GM19467 (cell line): ENCODE data around the gene SLC22A16.
"Not testable (repeated sequence)": the region's sequence is repeated elsewhere in the genome, so short reads cannot be mapped to it uniquely, and the experiment has no call there.

Experiments
- ATAC-seq: cut with Tn5 transposase; IDR thresholded peaks from one replicate; pipeline ENCODE4 v1.9.1; 2021; ENCODE audit warnings: mild to moderate bottlenecking, moderate library complexity; ENCODE audit not compliant: unreplicated experiment

The SLC22A16 gene, protein sequence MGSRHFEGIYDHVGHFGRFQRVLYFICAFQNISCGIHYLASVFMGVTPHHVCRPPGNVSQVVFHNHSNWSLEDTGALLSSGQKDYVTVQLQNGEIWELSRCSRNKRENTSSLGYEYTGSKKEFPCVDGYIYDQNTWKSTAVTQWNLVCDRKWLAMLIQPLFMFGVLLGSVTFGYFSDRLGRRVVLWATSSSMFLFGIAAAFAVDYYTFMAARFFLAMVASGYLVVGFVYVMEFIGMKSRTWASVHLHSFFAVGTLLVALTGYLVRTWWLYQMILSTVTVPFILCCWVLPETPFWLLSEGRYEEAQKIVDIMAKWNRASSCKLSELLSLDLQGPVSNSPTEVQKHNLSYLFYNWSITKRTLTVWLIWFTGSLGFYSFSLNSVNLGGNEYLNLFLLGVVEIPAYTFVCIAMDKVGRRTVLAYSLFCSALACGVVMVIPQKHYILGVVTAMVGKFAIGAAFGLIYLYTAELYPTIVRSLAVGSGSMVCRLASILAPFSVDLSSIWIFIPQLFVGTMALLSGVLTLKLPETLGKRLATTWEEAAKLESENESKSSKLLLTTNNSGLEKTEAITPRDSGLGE

DNA sequence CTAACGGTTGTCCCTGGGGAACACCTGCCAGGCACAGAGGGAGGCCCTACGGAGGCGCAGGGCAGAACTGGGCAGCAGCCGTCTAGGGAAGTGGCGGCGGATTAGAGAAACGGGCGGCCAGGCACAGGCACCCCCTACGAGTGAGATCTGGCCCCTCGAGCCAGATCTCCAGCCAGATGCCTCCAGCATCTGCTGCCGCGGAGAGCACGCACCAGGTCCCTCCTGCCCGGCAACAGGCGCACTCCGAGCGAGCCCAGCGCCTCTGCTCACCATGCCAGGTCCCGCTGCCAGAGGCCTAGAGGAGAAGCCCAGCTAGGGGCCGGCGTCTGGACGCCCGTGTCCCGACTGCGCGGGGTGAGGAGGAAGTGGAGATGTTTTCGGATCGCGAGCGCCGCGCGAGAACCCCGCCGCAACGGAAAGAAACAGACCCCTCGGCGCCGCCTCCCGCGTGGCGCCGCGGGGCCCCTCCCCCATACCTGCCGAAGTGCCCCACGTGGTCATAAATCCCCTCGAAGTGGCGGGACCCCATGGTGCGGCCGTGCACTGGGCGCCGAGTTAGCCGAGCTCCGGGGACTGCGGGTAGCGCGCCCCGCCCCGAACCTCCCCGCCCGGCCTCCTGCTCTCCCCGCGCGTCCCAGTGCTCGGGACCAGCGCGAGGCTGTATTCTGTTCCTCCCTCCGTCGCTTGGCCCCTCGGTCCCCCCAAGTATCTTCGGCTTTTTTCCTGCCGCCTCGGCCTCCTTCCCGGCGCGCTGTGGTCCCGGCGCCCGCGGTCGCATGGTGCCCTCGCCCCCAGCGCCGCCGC is at the start of gene SLC22A16:
SLC22A16 (minus strand) TSS at position 568 of the 804 bp plus-strand sequence; CDS start at position 529, 39 bp downstream.
- ATAC-seq, result no peak

DNA sequence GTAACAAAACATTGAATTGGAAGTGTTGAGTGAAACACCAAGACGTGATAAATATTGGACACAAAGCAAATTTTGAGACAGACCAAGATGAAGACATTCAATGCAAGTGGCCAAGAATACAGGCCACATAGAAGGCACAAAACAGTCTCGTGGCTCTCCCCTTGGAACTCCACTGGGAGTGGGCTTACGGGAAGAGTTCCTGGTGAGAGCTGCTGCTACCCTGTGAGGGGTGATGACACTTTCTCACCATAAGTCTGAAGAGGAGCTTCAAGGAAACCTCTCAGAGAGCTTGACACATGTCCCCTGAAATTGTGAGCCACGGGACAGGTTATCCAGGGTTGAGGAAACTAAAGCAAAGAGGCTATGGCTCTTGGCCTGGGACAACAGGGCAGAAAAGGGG is 48.6 kb upstream of the SLC22A16 start:
- ATAC-seq, result no peak

DNA sequence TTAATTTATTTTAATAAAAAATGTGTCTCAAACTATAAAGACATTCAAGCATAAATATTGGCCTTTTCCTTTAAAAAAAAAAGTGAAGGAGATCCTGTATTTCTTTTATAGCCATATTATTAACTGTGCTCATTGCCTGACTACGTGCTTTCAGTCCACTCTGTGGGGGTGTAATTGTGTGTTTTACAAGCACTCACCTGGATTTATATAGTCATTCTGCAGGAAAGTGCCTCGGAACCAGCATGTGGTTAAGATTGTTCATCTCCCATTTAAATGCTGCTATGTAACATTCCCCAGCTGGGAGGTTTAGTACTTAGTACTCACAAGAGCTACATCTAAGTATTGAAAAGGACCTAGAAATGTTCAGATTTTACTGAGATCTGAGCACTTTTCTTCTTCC is 47.9 kb upstream of the SLC22A16 start:
- no peak for ATAC-seq

DNA sequence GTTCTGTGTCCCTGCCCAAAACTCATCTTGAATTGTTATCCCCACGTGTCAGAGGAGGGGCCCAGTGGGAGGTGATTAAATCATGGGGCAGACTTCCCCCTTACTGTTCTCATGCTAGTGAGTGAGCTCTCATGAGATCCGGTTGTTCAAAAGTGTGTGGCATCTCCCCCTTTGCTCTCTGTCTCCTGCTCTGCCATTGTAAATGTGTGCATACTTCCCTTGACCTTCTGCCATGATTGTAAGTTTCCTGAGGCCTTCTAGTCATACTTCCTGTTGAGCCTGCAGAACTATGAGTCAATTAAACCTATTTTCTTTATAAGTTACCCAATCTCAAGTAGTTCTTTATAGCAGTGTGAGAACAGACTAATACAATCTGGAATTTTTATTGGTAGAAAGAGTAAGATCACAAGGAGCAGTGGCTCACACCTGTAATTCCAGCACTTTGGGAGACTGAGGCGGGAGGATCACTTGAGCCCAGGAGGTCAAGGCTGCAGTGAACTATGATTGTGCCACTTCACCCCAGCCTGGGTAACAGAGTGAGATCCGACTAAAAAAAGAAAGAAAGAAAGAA is 47.1 kb upstream of the SLC22A16 start:
- ATAC-seq, result no peak

DNA sequence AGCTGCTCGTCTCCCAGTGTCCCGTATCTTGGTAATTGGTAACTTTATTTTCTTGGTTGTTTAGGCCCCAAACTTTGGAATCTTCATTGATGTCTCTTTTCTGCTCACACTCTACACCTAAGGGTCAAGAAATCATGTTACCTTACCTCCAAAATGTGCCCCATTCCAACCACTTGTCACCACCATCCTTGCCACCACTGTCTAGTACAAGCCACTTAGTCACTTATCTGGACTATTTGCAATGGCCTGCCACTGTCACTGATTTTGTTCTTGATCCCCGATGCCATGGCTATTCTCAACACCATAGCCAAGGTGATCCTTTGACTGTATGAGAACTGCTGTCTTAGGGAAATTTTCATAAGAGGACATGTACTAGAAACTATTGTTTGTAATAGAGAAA is 46.0 kb upstream of the SLC22A16 start:
- no peak for ATAC-seq

DNA sequence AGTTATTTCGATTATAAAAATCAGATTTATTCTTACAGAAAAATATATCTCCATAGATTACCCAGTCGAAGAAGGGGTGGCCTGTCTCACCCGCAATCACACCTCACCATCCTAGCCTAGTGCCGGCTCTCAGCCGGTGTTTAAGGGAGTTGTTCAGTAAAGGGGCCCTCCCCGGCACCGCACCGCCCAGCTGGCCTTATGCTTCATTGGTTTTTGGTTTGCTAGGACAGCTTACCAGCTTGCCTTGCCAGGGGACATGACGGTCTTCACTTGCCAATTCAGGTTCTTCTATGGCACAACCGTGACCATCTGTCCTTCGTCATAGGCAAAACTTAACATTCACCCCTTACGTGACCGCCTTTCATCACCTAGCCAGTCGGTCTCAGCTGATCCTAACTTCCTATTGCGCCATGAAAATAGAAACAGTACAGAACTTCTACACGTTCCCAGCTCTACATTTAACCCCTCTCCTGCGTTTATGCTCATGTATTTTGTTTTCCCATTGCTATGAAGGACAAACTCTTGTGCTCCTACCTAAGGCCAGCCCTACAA is 44.7 kb upstream of the SLC22A16 start:
- ATAC-seq, result no peak

DNA sequence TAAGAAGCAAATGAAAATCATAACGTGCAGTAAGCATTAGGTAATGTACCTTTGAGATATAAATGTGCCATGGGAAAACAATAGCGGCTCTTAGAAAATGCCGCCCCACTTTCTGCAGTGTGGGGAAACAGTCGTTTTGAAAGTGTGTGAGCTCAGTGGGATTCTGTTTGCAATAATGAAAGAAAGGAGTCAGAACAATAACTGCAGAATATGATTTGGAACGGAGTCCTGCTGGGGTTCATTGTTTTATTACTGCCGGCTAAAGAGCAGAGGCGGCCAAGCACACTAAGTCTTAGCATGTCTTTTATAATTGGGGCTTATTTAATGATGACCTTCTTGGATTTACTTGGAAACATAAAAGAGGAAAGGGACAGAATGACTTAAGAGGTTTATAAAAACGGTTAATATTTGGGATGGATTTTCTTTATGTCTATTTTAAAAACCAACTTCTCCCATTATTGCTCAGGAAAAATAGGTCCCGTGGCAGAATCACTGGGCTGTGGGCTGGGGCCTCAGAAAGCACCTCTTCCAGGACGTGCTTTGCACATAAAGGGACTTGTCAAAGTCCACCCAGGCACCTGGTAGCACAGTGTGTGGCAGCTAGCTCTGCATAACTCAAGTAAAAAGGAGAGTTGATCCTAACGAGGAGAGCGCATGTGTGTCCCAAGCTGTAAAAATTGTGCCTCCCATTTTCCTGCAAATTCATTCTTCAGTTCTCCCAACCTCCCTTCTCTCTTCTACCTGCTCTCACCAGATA is 44.0 kb upstream of the SLC22A16 start:
- no peak for ATAC-seq

DNA sequence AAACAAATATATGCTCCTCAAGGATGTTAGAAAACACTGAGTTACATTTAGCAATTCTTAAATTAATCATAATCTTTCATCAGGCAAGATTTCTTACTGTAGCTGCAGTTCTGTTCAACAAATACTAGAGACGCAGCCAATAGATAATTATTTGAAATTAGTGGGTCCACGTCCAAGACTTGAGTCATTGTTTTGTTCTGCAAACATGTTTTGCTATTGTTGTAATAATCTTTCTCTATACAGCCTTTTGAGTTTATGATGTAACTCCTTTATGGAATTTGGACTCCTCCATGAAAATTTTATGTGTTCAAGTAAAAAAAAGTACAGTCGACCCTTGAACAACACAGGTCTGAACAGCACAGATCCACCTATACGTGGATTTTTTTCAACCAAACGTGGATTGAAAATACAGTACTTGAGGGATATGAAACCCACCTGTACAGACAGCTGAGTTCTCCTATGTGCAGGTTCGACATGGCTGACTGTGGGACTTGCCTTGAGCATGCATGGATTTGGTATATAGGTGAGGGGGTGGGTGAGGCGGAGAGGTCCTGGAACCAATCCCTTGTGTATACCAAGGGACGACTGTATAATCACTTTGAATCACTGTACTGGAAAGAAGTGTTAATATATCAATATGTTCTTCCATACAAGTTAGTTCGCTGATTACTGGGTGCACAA is 41.3 kb upstream of the SLC22A16 start:
- ATAC-seq, result no peak

DNA sequence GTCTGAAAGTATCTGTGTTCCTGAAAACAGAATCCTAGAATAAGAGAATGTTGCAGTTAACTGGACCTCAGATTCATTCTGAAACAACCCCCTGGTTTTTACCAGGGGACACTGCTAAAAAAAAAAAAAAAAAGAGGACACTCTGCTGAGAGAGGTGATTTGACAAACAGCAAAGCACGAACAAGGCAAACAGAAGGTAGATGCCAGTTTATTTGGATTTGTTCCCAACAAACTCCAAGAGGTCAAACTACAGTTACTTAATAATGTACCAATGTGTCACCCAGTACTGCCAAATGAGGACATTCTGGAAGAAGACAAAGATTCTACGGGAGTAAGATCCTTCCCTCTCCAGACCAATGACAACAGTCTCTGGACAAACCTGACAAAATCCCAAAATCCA is 40.6 kb upstream of the SLC22A16 start:
- ATAC-seq, result no peak

DNA sequence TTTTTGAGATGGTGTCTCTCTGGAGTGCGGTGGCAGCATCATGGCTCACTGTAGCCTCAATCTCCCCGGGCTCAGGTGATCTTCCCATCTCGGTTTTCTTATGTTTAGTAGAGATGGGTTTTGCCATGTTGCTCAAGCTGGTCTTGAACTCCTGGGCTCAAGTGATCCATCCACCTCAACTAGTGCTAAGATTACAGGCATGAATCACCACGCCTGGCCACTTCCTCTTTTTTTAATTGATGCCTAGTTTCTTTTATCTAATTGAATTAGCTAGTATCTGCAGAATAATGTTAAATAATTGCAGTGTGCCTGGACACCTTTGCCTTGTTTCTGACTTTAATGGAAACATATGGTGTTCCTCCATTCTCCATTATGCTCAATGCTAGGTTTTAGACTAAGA is 38.4 kb upstream of the SLC22A16 start:
- no peak for ATAC-seq

DNA sequence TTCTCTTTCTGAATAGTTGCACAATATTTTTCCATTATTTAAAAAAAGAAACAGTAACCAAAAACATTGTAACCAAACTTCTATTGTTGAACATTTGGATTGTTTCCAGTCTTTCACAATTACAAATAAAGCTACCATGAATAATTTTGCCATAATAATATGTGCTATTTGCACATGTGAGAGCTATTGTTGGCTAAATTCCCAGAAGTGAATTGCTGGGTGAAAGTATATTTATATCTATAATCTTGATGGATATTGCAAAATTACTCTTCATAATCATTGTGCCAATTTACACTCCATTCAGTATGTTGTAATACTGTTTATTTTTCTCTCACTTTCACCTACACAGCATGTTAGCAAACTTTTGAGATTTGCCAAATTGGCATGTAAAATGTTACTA is 36.6 kb upstream of the SLC22A16 start:
- no peak for ATAC-seq

DNA sequence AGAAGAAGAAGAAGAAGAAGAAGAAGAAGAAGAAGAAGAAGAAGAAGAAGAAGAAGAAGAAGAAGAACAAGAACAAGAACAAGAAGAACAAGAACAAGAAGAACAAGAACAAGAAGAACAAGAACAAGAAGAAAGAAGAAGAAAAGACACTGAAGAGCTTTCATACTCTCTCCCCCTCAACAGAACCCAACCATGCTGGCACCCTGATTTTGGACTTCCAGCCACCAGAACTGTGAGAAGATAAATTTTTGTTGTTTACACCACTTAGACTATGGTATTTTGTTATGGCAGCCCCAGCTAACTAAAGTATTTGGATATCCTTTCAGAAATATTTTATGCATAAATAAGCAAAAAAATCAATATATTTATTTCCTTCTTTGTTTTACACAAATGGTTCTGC is 36.1 kb upstream of the SLC22A16 start:
- not testable (repeated sequence) for ATAC-seq

DNA sequence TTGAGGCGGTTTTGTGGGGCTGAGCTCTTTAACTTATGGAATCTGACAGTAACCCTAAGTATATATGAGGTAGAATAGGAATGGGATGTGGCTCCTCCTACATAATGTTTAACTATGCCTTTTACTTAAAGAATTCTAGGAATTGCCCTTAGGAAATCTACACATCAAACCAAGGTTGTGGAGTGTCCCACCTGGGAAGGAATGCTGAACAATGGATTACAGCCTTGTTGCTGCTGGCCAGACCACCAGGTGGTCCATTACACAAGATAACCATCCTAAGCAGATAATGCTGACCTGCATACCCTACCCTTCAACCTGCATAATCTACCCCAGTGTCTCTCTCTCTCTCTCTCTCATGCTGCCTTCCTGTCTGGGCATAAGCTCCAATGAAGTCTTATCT is 35.0 kb upstream of the SLC22A16 start:
- ATAC-seq, result no peak

DNA sequence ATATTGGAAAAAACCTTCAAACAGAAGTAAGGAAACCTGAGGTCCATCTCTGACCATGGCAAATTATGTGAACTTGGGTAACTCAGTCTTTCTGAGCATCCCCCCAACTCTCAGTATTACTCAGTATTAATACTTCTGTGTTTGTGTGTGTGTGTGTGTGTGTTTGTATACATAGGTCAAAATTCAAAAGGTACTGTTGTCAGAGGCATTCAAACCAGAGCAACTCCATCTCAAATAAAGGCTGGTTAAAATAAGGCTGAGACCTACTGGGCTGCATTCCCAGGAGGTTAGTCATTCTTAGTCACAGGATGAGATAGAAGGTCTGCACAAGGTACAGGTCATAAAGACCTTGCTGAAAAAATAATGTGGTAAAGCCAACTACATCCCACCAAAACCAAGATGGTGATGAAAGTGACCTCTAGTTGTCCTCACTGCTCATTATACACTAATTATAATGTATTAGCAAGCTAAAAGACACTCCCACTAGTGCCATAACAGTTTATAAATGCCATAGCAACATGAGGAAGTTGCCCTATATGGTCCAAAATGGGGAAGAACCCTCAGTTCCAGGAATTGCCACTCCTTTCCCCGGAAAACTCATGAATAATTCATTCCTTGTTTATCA is 33.3 kb upstream of the SLC22A16 start:
- ATAC-seq, result no peak

DNA sequence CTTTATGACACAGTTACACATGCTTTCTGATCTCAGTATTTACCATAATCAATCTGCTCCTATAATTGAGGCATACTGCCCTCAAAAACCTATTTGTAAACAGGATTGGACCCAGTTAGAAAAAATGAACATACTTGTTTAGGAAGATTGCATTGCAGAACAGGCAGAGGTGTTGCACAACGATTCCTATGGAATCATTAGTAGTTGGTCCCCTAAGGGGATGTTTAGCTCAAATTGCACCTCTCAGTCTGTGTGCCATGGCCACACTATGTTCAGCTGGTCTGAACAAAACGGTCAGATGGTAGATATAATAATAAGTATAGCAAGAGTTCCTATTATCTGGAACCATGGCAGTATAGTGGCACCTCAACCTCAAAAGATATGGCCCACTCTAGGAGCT is 28.5 kb upstream of the SLC22A16 start:
- not testable (repeated sequence) for ATAC-seq

DNA sequence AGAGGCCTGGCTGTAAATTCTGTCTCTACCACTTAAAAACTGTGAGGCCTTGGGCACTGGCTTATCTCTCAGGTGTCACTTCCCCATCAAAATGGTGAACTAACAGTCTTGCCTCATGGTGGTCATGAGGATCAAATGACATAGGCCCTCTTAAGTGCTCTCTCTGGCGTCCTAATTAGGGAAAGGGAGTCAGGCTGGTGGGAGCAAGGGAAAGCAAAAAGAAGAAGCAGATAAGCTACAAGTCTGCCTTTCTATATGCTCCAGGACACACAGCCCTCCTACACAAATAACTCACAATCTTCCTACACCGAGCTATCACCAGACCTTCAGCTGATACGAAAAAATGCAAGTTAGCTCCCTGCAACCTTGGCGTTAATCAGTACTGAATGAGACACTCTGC is 19.5 kb upstream of the SLC22A16 start:
- ATAC-seq, result no peak

DNA sequence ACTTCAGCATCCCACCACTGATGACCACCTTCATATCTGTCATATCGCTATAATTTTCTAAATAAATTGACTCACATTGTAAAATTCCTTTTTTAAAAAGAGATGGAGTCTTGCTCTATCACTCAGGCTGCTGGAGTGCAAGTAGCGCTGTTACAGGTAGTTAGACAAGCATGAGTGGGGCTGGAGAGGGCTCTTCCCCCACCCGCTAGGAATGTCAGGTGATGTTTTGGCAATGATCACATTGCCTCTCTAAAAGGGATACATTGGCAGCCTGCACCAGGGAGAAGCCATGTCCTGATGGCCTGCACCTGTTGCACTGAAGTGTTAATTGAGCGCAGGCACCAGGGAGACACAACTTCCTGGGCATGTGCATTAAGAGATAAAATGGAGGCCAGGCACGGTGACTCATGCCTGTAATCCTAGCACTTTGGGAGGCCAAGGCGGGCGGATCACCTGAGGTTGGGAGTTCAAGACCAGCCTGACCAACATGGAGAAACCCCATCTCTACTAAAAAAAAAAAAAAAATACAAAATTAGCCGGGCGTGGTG is 16.9 kb upstream of the SLC22A16 start:
- no peak for ATAC-seq

DNA sequence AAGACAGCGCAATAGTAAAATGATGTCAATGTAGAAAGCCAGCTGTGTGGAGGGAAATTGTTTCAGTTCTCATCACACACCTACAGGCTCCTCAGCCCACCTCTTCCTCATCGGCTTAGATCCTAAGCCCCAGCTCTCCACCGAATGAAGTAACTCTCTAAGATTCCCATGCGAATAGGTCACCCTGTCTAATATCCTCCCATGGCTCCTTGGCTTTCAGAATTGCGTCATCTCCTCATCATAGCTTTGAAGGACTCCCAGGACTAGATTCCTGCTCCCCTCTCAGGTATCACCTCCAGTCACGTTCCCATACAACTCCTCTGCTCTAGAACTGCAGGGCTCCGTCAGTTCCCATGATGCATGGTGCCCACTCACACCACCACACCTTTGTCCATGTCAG is 16.2 kb upstream of the SLC22A16 start:
- ATAC-seq, result no peak

DNA sequence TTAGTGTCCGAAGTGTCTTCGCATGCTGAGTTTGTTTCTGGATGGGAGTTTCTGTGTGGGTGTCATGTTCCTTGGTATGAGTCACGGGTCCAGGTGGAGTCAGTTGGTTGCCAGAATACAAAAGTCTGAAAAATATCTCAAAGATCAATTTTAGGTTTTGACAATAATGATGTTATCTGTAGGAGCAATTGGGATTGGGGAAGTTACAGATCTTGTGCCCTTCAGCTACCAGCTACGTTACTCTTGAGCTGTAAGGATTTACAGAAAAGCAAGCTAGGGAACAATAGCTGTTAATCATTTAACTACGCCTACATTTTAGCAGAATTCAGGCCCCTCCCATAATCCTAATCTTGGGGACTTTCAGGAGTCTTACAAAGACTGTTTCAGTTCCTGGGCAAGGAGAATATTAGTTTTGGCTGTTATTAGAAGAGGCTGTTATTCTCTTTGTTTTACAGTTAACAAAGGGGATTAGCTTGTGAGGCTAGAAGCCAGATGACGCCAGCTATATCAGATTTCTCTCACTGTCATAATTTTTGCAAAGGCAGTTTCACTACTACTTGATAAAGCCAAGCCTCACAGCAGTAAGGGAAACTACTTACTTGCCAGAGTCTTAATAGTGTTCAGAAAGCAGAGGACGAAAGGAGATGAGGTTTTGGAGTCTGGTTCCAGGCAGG is 15.4 kb upstream of the SLC22A16 start:
- no peak for ATAC-seq
